Hepatic stellate cell (primary cell): ENCODE data around the gene CNNM2.
A peak's percentile ranks its signal among the peaks of the same experiment; 100 is the strongest.
"Not testable (repeated sequence)": the region's sequence is repeated elsewhere in the genome, so short reads cannot be mapped to it uniquely, and the experiment has no call there.

Experiments
- DNase-seq: peaks from one replicate; pipeline ENCODE4 v3.0.0; 2011; ENCODE audit warnings: low spot score

CNNM2 gene

DNA sequence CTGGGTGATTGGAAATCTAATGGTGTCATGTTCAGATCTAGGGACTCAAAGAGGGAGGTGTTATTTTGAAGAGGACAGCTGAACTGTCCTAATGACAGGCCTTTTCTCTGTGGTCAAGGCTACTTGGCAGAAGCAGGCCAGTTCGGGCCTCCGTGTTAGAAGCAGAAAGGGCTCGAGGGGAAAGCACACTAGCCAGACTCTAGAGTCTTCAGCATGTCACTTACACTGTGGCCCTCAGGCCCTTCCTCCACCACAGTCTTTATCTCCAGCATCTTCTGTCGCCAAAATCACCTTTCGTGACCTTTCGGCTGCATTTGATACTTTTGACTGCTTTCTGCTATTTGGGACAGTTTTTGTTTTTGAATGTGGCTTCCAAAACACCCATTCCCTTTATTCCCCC lies 123.3 kb downstream of the CNNM2 start:
- DNase-seq: no peak

DNA sequence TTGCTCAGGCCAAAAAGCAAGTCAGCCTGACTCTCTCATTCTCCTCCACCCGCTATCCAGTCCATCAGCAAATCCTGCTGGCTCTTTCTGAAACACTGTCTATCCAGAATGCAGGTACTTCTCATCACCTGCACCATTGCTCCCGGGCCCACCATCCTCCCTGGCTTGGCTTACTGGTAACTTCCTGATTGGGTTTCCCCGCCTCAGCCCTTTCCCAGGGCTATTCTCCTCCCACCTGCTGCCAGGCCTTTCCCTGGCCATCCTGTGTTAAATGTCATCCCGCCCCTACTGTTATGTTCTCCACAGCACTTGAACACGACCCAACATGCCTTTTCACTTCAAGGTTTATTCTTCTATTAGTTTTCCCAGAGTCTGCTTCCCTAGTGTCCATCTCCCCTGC lies 124.0 kb downstream of the CNNM2 start:
- no peak for DNase-seq

DNA sequence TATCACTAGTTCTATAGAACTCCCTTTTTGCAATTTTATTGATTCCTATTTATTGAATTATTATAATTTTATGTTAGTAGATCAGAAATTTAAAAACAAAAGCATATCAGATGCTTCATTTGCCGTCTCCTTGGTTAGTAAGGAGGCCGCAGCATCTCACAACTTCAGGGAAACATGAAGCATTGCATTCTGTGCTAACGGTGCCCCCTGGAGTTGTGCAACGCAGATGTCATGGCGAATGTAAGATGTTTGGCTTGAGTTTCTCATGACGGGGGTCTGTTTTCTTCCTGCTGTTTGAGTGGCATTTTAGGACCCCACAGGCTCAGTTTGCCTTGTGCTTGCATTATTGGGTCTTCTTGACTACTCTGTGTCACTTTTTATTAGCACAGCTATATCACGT lies 124.8 kb downstream of the CNNM2 start:
- no peak for DNase-seq

GRCh38 chr10:103044942-103045489 lies 126.9 kb downstream of the CNNM2 start:
- peak; percentile 55 for DNase-seq

DNA sequence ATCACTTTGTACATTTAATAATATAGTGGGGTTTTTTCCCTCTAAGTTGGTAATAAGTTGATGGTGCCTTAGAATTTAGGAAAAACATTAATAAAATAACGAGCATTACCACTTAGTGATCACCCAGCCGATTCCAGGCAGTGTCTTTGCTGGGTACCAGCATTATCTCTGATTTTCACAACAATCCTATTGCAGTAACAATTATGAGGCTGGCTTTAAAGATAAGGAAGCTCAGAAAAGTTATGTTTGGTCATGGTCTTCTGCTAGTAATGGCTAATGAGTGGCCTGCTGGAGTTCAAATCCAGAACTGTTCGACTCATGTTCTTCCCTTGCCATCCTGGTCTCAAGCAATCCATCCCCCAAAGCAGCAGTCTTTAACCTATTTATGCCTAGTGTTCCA lies 127.9 kb downstream of the CNNM2 start:
- DNase-seq: no peak

- DNase-seq: no peak
Measured at GRCh38 chr10:103047381-103047780, 129.3 kb downstream of the CNNM2 start.

GRCh38 chr10:103049237-103049636 lies 131.1 kb downstream of the CNNM2 start:
- no peak for DNase-seq

DNA sequence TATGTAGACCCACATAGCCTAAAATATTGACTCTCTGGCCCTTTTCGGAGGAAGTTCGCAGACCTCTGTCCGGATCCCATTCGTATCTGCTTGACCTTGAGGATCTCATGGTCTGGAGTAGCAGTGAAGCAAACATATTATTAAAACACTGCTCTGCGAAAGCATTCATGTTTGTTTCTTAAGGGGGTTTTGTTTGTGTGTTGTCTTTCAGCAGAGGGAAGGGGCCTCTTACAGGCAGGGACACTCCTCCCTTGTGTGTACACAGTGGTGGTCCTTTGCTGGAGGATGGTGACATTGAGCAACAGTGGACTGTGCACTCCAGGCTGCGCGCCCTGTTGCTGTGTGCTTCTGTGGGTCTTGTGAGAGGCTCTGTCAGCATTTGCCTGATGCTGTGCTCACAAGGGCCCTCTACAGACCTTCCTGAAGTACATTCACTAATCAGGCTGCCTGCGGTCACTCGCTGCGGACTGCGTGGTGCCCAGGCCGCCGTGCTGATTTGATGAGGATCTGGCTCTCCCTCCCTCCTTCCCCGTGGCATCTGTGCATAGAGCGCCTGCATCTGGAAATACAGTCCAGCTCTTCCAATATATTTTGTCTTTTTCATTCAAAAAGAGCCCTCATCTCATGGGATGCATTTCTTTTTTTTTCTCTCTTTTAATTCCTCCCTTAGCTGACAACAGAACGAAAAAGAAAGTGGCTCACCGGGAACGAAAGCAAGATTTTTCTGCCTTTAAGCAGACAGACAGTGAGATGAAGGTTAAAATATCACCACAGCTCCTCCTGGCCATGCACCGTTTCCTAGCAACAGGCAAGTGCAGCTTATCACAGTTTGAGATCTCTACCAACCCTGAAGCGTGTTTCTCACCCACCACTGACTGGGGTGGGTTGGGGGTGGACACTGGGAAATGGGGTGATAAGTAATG lies 135.8 kb downstream of the CNNM2 start:
- peak; percentile 63 for DNase-seq

DNA sequence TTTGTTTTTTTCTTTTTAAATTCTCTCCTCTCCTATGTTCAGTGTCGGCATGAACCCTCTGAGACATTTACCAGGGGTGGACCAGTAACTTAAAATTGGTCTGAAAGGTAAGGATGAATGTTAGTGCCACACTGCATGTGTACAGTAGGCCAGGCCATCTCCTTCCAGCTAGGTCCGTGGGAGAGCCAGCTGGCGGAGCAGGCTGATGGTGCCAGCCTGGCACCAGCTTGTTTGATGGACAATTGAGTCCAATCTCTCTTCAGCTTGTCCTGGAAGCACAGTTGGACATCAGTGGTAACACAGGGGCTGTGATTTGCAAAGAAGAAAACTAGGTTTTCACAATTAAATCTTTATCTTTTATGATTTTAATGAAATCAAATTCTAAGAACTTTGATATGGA lies 136.5 kb downstream of the CNNM2 start:
- no peak for DNase-seq

DNA sequence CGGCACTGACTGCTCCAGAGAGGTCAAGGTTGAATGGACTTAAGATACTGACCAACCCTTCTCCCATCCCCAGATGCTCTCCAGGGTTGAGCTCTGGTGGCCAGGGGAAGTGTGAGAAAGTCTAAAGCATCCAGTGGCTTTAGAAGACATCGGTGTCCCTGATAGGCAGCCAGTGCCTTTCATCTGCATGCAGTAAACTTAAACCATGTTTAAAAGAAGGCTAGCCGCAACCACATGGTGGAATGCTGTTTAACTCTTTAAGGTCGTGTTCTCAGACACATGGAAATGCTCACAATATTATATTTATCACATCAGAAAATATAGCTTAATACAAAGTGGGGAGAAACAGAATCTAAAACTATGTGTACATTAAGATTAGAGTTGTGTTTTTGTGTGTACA lies 137.0 kb downstream of the CNNM2 start:
- DNase-seq: no peak

GRCh38 chr10:103058034-103058433 lies 139.9 kb downstream of the CNNM2 start:
- no peak for DNase-seq

GRCh38 chr10:103060575-103060974 lies 142.5 kb downstream of the CNNM2 start:
- DNase-seq: no peak

GRCh38 chr10:103062854-103063590 lies 144.9 kb downstream of the CNNM2 start:
- no peak for DNase-seq

GRCh38 chr10:103064956-103065355 lies 146.9 kb downstream of the CNNM2 start:
- no peak for DNase-seq

DNA sequence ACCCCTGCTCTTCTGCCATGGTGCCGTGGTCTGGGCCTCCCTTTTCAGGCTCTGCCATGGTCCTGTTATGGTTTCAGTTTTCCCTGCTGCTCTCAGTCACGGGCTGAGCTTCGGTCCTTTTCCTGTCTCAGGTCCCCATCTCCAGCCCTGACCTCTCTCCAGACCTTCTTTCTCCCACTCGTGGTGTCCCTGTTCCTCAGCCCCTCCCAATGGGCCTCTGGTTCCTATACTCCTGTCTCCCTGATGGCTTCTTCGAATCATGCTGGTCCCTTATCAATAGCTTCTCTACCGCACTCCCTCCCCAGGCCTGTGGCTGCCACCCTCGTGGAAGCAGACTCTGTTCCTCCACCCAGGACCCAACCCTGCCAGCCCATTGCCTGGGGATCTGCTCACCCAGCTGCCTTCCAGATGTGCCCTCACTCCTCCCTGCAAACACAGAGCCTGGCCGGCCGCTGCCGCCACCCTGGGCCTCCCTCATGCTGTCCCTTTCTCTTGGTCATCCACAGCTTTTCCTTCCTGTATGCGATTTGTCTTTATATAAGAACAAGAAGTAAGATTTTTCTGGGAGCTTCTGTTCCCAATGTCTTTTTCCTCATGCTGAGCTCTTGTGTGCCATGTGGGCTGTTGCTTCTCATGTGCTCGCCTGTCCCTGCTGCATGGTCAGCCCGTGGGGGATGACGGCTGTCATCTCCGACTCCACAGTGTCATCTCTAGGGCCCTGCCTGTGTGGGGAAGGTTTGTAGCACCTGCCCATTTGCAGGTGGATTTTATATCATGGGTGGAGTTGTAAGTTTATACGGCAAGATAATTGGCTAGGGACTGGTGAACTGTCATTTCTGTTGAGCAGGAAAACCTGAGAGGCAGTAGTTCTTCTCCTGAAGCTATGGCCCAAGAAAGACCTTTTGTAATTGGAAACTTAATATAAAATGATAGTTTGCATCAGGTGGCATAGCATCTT lies 148.3 kb downstream of the CNNM2 start:
- DNase-seq: no peak

DNA sequence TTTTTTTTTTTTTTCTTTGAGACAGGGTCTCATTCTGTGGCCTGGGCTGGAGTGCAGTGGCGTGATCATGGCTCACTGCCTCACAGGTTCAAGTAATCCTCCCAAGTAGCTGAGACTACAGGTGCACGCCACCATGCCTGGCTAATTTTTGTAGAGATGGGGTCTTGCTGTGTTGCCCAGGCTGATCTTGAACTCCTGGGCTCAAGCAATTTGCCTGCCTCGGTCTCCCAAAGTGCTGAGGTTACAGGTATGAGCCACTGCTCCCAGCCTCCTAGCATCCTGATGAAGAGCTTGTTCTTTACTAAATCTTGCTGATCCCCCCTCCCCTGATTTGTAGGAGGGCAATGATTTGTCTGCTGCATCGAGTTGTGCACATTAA lies 149.0 kb downstream of the CNNM2 start:
- not testable (repeated sequence) for DNase-seq

- no peak for DNase-seq
Measured at GRCh38 chr10:103067484-103067883, 149.4 kb downstream of the CNNM2 start.

- no peak for DNase-seq
Measured at GRCh38 chr10:103067956-103068355, 149.9 kb downstream of the CNNM2 start.

DNA sequence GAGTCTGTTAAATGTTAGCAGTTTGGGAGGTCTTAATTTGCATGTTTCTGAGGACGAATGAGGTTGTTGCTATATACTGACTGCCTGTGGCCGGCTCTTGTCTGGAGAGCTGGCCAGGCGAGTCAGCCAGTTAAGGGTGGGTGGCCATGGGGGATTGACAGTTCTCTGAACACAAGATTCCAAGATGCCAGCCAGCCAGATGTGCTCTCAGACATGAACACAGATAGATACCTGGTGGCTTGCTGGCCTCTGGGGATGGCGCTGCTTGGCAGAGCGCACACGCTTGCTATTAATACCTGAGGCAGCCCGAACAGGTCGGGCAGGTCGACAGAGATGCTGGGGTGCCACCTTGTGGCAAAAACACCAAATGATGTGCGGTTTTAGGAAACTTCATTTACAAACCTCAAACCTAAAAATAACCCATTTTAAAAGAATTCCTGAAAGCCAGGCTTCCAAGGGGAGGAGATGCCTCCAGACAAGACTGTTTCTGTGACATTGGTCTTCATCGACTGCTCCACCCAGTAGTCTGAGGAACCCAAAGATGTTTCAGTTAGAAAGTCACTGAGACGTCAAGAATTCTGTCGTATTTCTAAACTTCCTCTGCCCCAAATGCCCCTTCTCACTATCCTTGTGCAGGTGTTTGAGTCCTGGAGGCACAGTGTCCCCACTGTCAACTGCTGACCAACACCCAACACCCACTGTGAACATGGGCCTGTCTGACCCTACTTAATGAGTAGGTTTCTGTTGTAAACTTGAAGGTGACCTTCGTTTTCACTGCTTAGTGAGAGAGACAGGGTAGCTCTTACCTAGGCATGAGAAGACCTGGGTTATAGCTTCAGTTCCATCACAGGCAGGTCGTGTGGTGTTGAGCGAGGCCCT lies 151.6 kb downstream of the CNNM2 start:
- DNase-seq: no peak

- DNase-seq: no peak
Measured at GRCh38 chr10:103072276-103072675, 154.2 kb downstream of the CNNM2 start.

DNA sequence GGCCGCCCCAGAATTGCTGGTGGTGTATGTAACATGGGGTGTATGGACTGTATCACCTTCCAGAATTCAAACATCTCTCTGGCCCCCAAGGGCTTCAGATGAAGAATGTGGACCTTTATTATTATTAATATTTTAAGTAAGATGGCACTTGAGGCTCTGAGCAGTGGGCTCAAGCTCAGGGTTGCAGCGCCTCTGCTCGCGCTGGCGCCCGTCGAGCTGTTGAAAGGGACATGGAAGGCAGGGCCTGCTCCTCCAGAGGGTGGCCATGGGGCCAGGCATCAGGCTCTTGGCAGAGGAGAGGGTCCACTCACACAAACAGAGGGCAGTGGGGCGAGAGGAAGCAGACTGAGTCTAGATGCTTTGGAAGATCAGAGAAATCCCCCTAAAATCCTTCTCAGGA lies 154.8 kb downstream of the CNNM2 start:
- DNase-seq: no peak
